T-helper 22 cell (primary cell): ENCODE measurements around the gene STYXL1.

ENCODE experiments used
- DNase-seq: peaks from one replicate; pipeline ENCODE4 v3.0.0-alpha.2; 2020; ENCODE audit warnings: low read depth

The STYXL1 gene

GRCh38 chr7:75955331-75955955 lies 92.4 kb downstream of the STYXL1 start:
- DNase-seq = no peak

- DNase-seq = no peak
Measured at GRCh38 chr7:75953931-75954330, 93.9 kb downstream of the STYXL1 start.

- no peak for DNase-seq
Measured at GRCh38 chr7:75953431-75953830, 94.4 kb downstream of the STYXL1 start.

- DNase-seq = no peak
Measured at GRCh38 chr7:75951506-75951905, 96.3 kb downstream of the STYXL1 start.

- no peak for DNase-seq
Measured at GRCh38 chr7:75950111-75950681, 97.6 kb downstream of the STYXL1 start.

GRCh38 chr7:75948179-75948578 lies 99.6 kb downstream of the STYXL1 start:
- DNase-seq = no peak
